ENCODE data around the gene PDE3B. TPM values are rescaled to one million over a fixed set of nuclear protein-coding genes. Genes with fewer than 3 reads are reported as not detected.

PDE3B gene
- total and polyA plus RNA-seq, 9 of the 15 experiments (the other 6 are each of a cell fraction or from before 2014, with no cell fraction given): 2.3 to 22.5 (median 12.2) TPM

- TF ChIP-seq, protein P1, sequence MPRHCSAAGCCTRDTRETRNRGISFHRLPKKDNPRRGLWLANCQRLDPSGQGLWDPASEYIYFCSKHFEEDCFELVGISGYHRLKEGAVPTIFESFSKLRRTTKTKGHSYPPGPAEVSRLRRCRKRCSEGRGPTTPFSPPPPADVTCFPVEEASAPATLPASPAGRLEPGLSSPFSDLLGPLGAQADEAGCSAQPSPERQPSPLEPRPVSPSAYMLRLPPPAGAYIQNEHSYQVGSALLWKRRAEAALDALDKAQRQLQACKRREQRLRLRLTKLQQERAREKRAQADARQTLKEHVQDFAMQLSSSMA (CRISPR knock-in tag; IDR thresholded peaks at IDR 0.05): no peak
- TF ChIP-seq NFE2 (IDR thresholded peaks at IDR 0.05; ENCODE audit: low read depth): no peak
- TF ChIP-seq HMGN3 (IDR thresholded peaks at IDR 0.05; ENCODE audit: borderline replicate concordance, extremely low read depth, insufficient read length, low read depth, low read length): no peak
- no peak for TF ChIP-seq ZKSCAN1 (IDR thresholded peaks at IDR 0.05; ENCODE audit: low read depth, low read length)
- peak; percentile 76; the same call in 1 of the 2 replicates for TF ChIP-seq SMARCA4 (IDR thresholded peaks at IDR 0.05)
- TF ChIP-seq KLF10 (CRISPR knock-in tag; IDR thresholded peaks at IDR 0.05): no peak
- no peak for TF ChIP-seq EWSR1 (IDR thresholded peaks at IDR 0.05; ENCODE audit: borderline replicate concordance, low read depth, partially characterized antibody)
- TF ChIP-seq HDAC2 (IDR thresholded peaks at IDR 0.05): 0 out of 2 replicates have a peak, but pooled peaks have one; percentile 36
- no peak for TF ChIP-seq NCOA4 (IDR thresholded peaks at IDR 0.05; ENCODE audit: partially characterized antibody)
- TF ChIP-seq, protein P2, sequence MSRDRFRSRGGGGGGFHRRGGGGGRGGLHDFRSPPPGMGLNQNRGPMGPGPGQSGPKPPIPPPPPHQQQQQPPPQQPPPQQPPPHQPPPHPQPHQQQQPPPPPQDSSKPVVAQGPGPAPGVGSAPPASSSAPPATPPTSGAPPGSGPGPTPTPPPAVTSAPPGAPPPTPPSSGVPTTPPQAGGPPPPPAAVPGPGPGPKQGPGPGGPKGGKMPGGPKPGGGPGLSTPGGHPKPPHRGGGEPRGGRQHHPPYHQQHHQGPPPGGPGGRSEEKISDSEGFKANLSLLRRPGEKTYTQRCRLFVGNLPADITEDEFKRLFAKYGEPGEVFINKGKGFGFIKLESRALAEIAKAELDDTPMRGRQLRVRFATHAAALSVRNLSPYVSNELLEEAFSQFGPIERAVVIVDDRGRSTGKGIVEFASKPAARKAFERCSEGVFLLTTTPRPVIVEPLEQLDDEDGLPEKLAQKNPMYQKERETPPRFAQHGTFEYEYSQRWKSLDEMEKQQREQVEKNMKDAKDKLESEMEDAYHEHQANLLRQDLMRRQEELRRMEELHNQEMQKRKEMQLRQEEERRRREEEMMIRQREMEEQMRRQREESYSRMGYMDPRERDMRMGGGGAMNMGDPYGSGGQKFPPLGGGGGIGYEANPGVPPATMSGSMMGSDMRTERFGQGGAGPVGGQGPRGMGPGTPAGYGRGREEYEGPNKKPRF (IDR thresholded peaks at IDR 0.05; ENCODE audit: low read depth, low read length): no peak
- no peak for TF ChIP-seq PHTF2 (CRISPR knock-in tag; IDR thresholded peaks at IDR 0.05)
- peak; percentile 92 for TF ChIP-seq JUND (IDR thresholded peaks at IDR 0.05; ENCODE audit: borderline replicate concordance, low read depth, low read length)
- TF ChIP-seq JUND (tag; IDR thresholded peaks at IDR 0.05; ENCODE audit: borderline replicate concordance, low read depth, low read length): peak; percentile 86; the same call in 2 of the 3 replicates
- TF ChIP-seq E2F3 (CRISPR knock-in tag; IDR thresholded peaks at IDR 0.05): no peak
- peak; percentile 19; the same call in 1 of the 2 replicates for TF ChIP-seq SPI1 (IDR thresholded peaks at IDR 0.05; ENCODE audit: borderline replicate concordance, low read depth, low read length)
- peak; percentile 98 for TF ChIP-seq ZNF589 (CRISPR knock-in tag; IDR thresholded peaks at IDR 0.05; ENCODE audit: low read depth)
- 0 out of 4 replicates have a peak, but pooled peaks of 1 of the 2 experiments have one; percentile 22 for TF ChIP-seq SRF (CRISPR knock-in tag; IDR thresholded peaks at IDR 0.05)
- TF ChIP-seq BACH1 (tag; IDR thresholded peaks at IDR 0.05): peak; percentile 89
- peak; percentile 61; the same call in 1 of the 2 replicates for TF ChIP-seq ZKSCAN8 (CRISPR knock-in tag; IDR thresholded peaks at IDR 0.05)
- no peak for TF ChIP-seq PRDM10 (IDR thresholded peaks at IDR 0.05; ENCODE audit: partially characterized antibody)
Measured at GRCh38 chr11:14894657-14895598, 251.3 kb downstream of the PDE3B start (continued).

Measured in K562 (cell line).